ENCODE measurements around the gene MACROD1.

DNA sequence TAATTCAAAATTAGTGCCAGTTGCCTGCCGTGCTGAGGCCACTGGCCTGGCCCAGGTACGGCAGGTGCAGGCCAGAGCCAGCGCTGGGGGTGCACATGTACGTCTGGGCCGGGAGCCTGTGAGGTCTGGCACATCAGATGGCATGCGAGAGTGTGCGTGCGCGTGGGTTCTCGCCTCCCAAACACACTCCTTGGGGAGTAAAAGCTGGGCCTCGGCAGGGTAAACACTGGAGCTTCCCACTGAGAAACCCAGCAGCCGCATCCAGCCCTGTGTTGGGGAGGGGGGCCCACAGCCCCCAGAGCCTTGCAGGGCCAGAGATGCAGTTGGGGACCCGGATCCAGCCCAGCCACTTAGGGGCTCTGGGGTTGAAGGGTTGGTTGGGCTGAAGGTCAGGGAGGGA lies 92.4 kb downstream of the MACROD1 start:
- TF ChIP-seq POLR2AphosphoS5 (IDR thresholded peaks at IDR 0.05): no peak
- no peak for TF ChIP-seq POLR2A (IDR thresholded peaks at IDR 0.05)
- TF ChIP-seq, protein P1, sequence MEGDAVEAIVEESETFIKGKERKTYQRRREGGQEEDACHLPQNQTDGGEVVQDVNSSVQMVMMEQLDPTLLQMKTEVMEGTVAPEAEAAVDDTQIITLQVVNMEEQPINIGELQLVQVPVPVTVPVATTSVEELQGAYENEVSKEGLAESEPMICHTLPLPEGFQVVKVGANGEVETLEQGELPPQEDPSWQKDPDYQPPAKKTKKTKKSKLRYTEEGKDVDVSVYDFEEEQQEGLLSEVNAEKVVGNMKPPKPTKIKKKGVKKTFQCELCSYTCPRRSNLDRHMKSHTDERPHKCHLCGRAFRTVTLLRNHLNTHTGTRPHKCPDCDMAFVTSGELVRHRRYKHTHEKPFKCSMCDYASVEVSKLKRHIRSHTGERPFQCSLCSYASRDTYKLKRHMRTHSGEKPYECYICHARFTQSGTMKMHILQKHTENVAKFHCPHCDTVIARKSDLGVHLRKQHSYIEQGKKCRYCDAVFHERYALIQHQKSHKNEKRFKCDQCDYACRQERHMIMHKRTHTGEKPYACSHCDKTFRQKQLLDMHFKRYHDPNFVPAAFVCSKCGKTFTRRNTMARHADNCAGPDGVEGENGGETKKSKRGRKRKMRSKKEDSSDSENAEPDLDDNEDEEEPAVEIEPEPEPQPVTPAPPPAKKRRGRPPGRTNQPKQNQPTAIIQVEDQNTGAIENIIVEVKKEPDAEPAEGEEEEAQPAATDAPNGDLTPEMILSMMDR (IDR thresholded peaks at IDR 0.05 in 8 of 11, conservative IDR thresholded peaks at IDR 0.05 in 3 of 11): no peak

Measured in spleen (tissue), 7 donors.